Natural killer cell (primary cell): ENCODE measurements around the gene SPATA31C1. TPM values are rescaled to one million over a fixed set of nuclear protein-coding genes. Genes with fewer than 3 reads are reported as not detected.

ENCODE experiments used
- ATAC-seq, 3 donors: fragments of 150-1000 bp in 2 of 3; fragments of 200-7000 bp in 1 of 3; cut with Tn5 transposase; 1 replicate in 1 of 3; 2 replicates in 2 of 3; pipeline ENCODE4 v1.10.0; 2021; ENCODE audit warnings: mild to moderate bottlenecking in 2 of 3, moderate library complexity in 2 of 3
- DNase-seq, 2 donors: peaks; one replicate each; pipeline versions ENCODE4 v3.0.0 to v3.0.0-alpha.2; 2013 to 2021; ENCODE audit warnings: mixed read lengths in 1 of 2
- H3K27ac ChIP-seq: one replicate; pipeline ENCODE4 v1.5.1; 2013; ENCODE audit warnings: mild to moderate bottlenecking, low read length
- H3K27me3 ChIP-seq: one replicate; pipeline ENCODE4 v1.6.1; 2013; ENCODE audit warnings: low read length; ENCODE audit not compliant: control insufficient read depth, insufficient read depth
- H3K36me3 ChIP-seq: one replicate; pipeline ENCODE4 v1.6.1; 2013; ENCODE audit warnings: low read length; ENCODE audit not compliant: control insufficient read depth, insufficient read depth
- H3K4me1 ChIP-seq: one replicate; pipeline ENCODE4 v1.6.1; 2013; ENCODE audit warnings: low read length; ENCODE audit not compliant: control insufficient read depth, insufficient read depth
- H3K4me3 ChIP-seq: one replicate; pipeline ENCODE4 v1.5.1; 2013; ENCODE audit warnings: low read length
- H3K9me3 ChIP-seq: one replicate; pipeline ENCODE4 v1.6.1; 2013; ENCODE audit warnings: low read length; ENCODE audit not compliant: control insufficient read depth, insufficient read depth
- H3K27ac Mint-ChIP-seq, 2 donors: one replicate each; pipeline ENCODE4 v1.8.0; 2022; ENCODE audit warnings: mild to moderate bottlenecking in 2 of 2, mixed read lengths in 2 of 2, moderate library complexity in 1 of 2
- H3K27me3 Mint-ChIP-seq, 2 donors: one replicate each; pipeline ENCODE4 v1.8.0; 2022; ENCODE audit warnings: low read depth in 2 of 2, mixed read lengths in 2 of 2
- H3K36me3 Mint-ChIP-seq: one replicate; pipeline ENCODE4 v1.8.0; 2022; ENCODE audit warnings: mixed read lengths
- H3K4me1 Mint-ChIP-seq, 2 donors: one replicate each; pipeline ENCODE4 v1.8.0; 2022; ENCODE audit warnings: mixed read lengths in 2 of 2
- H3K4me3 Mint-ChIP-seq: one replicate; pipeline ENCODE4 v1.8.0; 2022; ENCODE audit warnings: mild to moderate bottlenecking, moderate library complexity, mixed read lengths
- H3K9me3 Mint-ChIP-seq, 2 donors: one replicate each; pipeline ENCODE4 v1.8.0; 2022; ENCODE audit warnings: mixed read lengths in 2 of 2
- CTCF ChIP-seq: fragments of 200-600 bp; IDR thresholded peaks from one replicate; pipeline ENCODE4 v1.8.0; 2022; ENCODE audit warnings: antibody characterized with exemption
- WGBS: methylation state at CpG from one replicate; pipeline ENCODE4 v1.1.7; 2013; ENCODE audit warnings: missing lambda C conversion rate; ENCODE audit not compliant: insufficient coverage; 5-methylcytosine and 5-hydroxymethylcytosine counted together
- intact Hi-C: fragments of 100-400 bp; cut with micrococcal nuclease; formaldehyde crosslinking; loops from one replicate; pipeline ENCODE4 v1.14.2; 2022
- total RNA-seq, 4 donors: library from RNA; stranded (reverse); fragments of 120-200 nt in 1 of 4; gene quantifications; one replicate each; pipeline versions ENCODE4 v1.2.3 to v1.2.4, GENCODE V29; 2013 to 2022

The SPATA31C1 gene
- total RNA-seq, 3 donors from 2014 or later (not counting 1 experiment from before 2014, with no cell fraction given) = not detected

- 70% methylated on average over 19 of the region's 21 CpGs for WGBS
Observed at GRCh38 chr9:87944682-87945081, 26.9 kb downstream of the SPATA31C1 start.

GRCh38 chr9:87950296-87950695, 32.5 kb downstream of the SPATA31C1 start:
- ATAC-seq = no peak
- intact Hi-C loops = loop anchor here (2.0 kb wide), 1 partner anchor 629 kb away; no protein-coding TSS in a partner anchor
- no peak overlapping the region for H3K27ac Mint-ChIP-seq

More at GRCh38 chr9:87944682-87945081, 26.9 kb downstream of the SPATA31C1 start:
- H3K4me1 Mint-ChIP-seq = no peaks in the 10 kb centered on the region
- no peaks in the 10 kb centered on the region for H3K9me3 Mint-ChIP-seq
- no peaks in the 10 kb centered on the region for H3K36me3 ChIP-seq
- H3K4me3 ChIP-seq = no peak overlapping the region
- H3K36me3 Mint-ChIP-seq = no peaks in the 10 kb centered on the region
- H3K27me3 ChIP-seq = peaks cover 8% of the 10 kb centered on the region
- peaks cover 10 to 23% of the 10 kb centered on the region in 2 donors for H3K27me3 Mint-ChIP-seq
- no peak overlapping the region for H3K27ac ChIP-seq
- no peak for ATAC-seq
- no peak overlapping the region for H3K27ac Mint-ChIP-seq
- no peak for TF ChIP-seq CTCF
- H3K4me3 Mint-ChIP-seq = no peak overlapping the region
- intact Hi-C loops = loop anchor here (10.0 kb wide), 1 partner anchor 170 kb away; no protein-coding TSS in a partner anchor
- DNase-seq = no peak
- no peaks in the 10 kb centered on the region for H3K9me3 ChIP-seq
- no peaks in the 10 kb centered on the region for H3K4me1 ChIP-seq

DNA sequence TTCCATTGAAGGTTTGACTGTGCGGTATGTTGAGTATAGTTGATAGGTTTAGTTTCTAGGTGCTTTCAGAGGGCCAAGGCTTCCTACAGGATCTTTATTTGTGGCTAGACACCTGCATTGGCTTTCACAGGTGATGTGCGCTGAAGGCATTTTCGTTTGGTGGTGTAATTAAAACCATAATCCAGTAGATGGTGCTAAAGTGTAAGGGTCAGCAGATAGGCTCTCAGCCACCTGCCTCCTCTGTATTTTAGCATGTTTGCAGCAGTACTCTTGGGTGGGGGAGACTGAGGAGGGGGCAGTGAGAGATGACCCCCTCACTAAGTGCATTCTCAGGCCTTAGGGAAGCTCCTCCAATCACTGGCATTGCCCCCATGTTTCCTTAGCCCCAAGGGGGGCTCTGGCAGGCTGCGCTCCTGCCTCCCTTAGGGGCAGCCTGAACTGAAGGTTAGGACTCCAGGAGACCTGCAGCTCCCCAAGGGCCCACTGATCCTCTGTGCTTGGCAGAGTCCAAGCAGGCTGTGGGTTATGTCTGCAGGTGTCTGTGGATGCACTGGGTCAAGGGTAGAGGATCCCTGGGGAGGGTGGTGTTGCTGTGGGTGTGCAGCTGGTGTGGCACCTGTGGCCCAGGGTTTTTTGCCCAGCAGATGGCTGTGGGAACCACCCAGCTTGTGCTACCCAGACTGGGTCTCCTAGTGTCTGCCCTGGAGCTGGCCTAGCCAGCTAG, 33.2 kb downstream of the SPATA31C1 start:
- no peaks in the 10 kb centered on the region for H3K9me3 Mint-ChIP-seq
- DNase-seq (peak in 1 of 2 donors; percentile 36), ATAC-seq (peak in 1 of 3 donors; percentile 64)
- H3K27ac Mint-ChIP-seq = no peak overlapping the region
- no peaks in the 10 kb centered on the region for H3K36me3 Mint-ChIP-seq
- H3K4me1 Mint-ChIP-seq = no peaks in the 10 kb centered on the region
- peaks cover 6% of the 10 kb centered on the region for H3K27me3 ChIP-seq
- no peaks in the 10 kb centered on the region for H3K4me1 ChIP-seq
- no peaks in the 10 kb centered on the region for H3K36me3 ChIP-seq
- H3K27me3 Mint-ChIP-seq = peaks cover 22 to 50% of the 10 kb centered on the region in 2 donors
- 82% methylated on average over 4 of the region's 4 CpGs for WGBS
- intact Hi-C loops = loop anchor here (2.0 kb wide), 1 partner anchor 628 kb away; no protein-coding TSS in a partner anchor
- no peak overlapping the region for H3K27ac ChIP-seq
- peaks cover 7% of the 10 kb centered on the region for H3K9me3 ChIP-seq
- H3K4me3 Mint-ChIP-seq = no peak overlapping the region
- peak; percentile 37 for TF ChIP-seq CTCF
- no peak overlapping the region for H3K4me3 ChIP-seq

More at GRCh38 chr9:87950296-87950695, 32.5 kb downstream of the SPATA31C1 start:
- Mint-ChIP-seq H3K27me3 (peaks cover 20 to 47% of the 10 kb centered on the region in 2 donors), H3K4me1 (no peaks in the 10 kb centered on the region), H3K9me3 (no peaks in the 10 kb centered on the region), H3K4me3 (no peak overlapping the region), H3K36me3 (no peaks in the 10 kb centered on the region)
- H3K4me1 ChIP-seq = no peaks in the 10 kb centered on the region
- DNase-seq = no peak
- TF ChIP-seq CTCF = no peak
- 89% methylated on average over 1 of the region's 1 CpG for WGBS
- H3K27me3 ChIP-seq = peaks cover 9% of the 10 kb centered on the region
- H3K27ac ChIP-seq = no peak overlapping the region
- H3K4me3 ChIP-seq = no peak overlapping the region
- H3K36me3 ChIP-seq = no peaks in the 10 kb centered on the region
- peaks cover 7% of the 10 kb centered on the region for H3K9me3 ChIP-seq
